ENCODE results near the gene EHMT1.
"Not testable (repeated sequence)": the region's sequence is repeated elsewhere in the genome, so short reads cannot be mapped to it uniquely, and the experiment has no call there.

Gene EHMT1

GRCh38 chr9:137797206-137798120, 178.7 kb downstream of the EHMT1 start:
- DNase-seq = no peak

GRCh38 chr9:137798142-137798541, 179.3 kb downstream of the EHMT1 start:
- DNase-seq = no peak

GRCh38 chr9:137798901-137799629, 180.3 kb downstream of the EHMT1 start:
- DNase-seq = no peak

- no peak for DNase-seq
Observed at GRCh38 chr9:137799630-137799983, 180.8 kb downstream of the EHMT1 start.

- DNase-seq = no peak
Observed at GRCh38 chr9:137800196-137801022, 181.6 kb downstream of the EHMT1 start.

GRCh38 chr9:137801023-137801319, 182.2 kb downstream of the EHMT1 start:
- DNase-seq = no peak

- no peak for DNase-seq
Observed at GRCh38 chr9:137802021-137802420, 183.2 kb downstream of the EHMT1 start.

- no peak for DNase-seq
Observed at GRCh38 chr9:137802521-137803243, 183.9 kb downstream of the EHMT1 start.

GRCh38 chr9:137804908-137805630, 186.3 kb downstream of the EHMT1 start:
- DNase-seq = no peak

GRCh38 chr9:137807721-137808703, 189.2 kb downstream of the EHMT1 start:
- no peak for DNase-seq

GRCh38 chr9:137809040-137809576, 190.3 kb downstream of the EHMT1 start:
- no peak for DNase-seq

GRCh38 chr9:137809726-137810450, 191.1 kb downstream of the EHMT1 start:
- not testable (repeated sequence) for DNase-seq

- no peak for DNase-seq
Observed at GRCh38 chr9:137811283-137811870, 192.6 kb downstream of the EHMT1 start.

- no peak for DNase-seq
Observed at GRCh38 chr9:137812356-137813023, 193.7 kb downstream of the EHMT1 start.

GRCh38 chr9:137813167-137813566, 194.4 kb downstream of the EHMT1 start:
- DNase-seq = no peak

- DNase-seq = no peak
Observed at GRCh38 chr9:137813651-137814415, 195.0 kb downstream of the EHMT1 start.

GRCh38 chr9:137814436-137814835, 195.6 kb downstream of the EHMT1 start:
- DNase-seq = no peak

GRCh38 chr9:137814841-137815240, 196.0 kb downstream of the EHMT1 start:
- DNase-seq = no peak
